AG09319 (cell line): ENCODE measurements around the gene CXCL1.
A peak's percentile ranks its signal among the peaks of the same experiment; 100 is the strongest.

ENCODE experiments used
- DNase-seq: peaks from one replicate; pipeline ENCODE4 v3.0.0-alpha.2; 2010; ENCODE audit warnings: low read depth; ENCODE audit errors: extremely low read depth
- CTCF ChIP-seq: IDR thresholded peaks from 2 replicates; pipeline ENCODE4 v1.5.1; 2011; ENCODE audit warnings: low read depth, mild to moderate bottlenecking, inconsistent platforms, low read length, moderate library complexity

Gene CXCL1

GRCh38 chr4:73875401-73875800 lies 6.2 kb downstream of the CXCL1 start:
- TF ChIP-seq CTCF: no peak
- no peak for DNase-seq

- DNase-seq: no peak
- TF ChIP-seq CTCF: no peak
Observed at GRCh38 chr4:73883306-73883705, 14.1 kb downstream of the CXCL1 start.

- TF ChIP-seq CTCF: no peak
- DNase-seq: no peak
Observed at GRCh38 chr4:73885574-73886267, 16.5 kb downstream of the CXCL1 start.

- no peak for TF ChIP-seq CTCF
- DNase-seq: no peak
Observed at GRCh38 chr4:73891326-73891725, 22.1 kb downstream of the CXCL1 start.

- DNase-seq: peak; percentile 91
- no peak for TF ChIP-seq CTCF
Observed at GRCh38 chr4:73891739-73892405, 22.7 kb downstream of the CXCL1 start.

- TF ChIP-seq CTCF: no peak
- no peak for DNase-seq
Observed at GRCh38 chr4:73892966-73893365, 23.8 kb downstream of the CXCL1 start.

- TF ChIP-seq CTCF: no peak
- no peak for DNase-seq
Observed at GRCh38 chr4:73894001-73894400, 24.8 kb downstream of the CXCL1 start.
